Germinal center (tissue), 1 donor: ENCODE measurements around the gene NOP10.

Experiments
- DNase-seq: peaks from one replicate; pipeline ENCODE4 v3.0.0; 2012; ENCODE audit warnings: mixed read lengths, low spot score

The NOP10 gene

DNA sequence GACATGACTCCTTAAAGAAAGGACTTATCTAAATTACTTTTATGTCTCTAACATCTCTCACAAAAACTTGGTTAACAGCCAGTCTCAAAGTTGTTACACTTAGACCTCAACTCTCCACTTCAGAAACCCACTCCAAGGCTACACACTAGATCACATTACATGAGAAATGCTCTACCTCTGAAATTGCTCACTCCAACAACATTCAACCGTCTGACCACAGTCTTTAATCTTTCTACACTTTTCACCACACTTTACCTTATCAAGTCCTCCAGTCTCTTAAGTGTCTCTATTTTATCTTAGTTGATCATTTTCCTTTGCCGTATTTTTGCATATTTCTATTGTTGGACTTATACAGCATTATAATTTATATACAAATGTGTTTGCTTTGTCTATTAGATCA lies 11.1 kb downstream of the NOP10 start:
- no peak for DNase-seq

- no peak for DNase-seq
Observed at GRCh38 chr15:34330279-34330678, 12.7 kb downstream of the NOP10 start.

DNA sequence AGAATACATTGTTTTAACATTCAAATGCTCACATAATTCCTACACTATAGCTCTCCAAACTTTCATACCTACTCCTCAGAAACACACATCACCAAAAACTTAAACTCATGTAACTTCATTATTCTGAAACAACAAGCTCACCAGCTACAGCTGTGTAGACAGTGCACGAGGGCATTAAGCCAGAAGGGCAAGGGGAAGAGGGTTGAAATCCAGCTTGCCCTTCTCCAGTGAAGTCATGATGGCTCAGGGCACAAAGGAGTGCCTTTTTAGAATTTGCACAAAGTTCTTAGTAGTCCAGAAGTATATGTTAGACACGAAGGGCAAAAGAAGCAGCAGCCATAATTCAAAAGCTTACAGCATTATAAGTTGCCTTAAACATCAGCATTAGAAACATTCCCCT lies 13.9 kb downstream of the NOP10 start:
- no peak for DNase-seq

- no peak for DNase-seq
Observed at GRCh38 chr15:34327906-34328305, 15.0 kb downstream of the NOP10 start.

DNA sequence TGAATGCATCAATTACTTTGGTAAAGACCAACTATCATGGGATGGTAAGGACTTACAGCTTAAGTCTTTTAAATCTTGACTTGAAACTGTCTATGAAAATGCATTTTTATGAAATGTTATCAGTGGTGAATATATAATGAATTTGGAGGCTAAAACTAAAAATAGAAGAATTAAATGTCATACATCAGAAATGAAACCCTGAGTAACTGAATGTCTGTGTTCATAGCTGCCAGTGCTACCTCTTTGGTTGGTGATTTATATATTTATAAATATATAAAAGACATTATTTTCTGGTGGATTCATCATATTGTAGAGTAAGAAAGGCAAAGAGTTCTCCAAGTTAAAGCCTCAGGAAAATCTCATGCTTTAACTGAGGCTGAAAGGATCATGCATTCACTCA lies 17.6 kb downstream of the NOP10 start:
- DNase-seq = no peak

DNA sequence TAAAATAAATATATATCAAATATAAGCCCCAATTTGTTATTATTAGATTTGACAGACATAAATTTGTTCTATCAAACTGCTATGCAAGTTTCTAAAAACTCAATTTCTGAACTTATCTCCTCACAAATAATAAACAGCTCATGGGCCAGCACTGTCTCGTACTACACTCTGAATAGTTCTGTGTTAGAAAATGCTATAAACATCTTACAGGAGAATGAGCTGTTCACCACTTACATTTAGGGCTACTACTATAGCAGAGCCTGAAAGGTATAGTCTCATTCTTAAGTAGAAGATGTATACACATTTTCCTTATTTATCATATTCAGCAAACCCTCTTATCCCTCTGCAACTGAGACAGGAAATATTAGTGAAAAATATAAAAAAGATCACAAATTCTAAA lies 18.0 kb downstream of the NOP10 start:
- DNase-seq = no peak

- no peak for DNase-seq
Observed at GRCh38 chr15:34323217-34323616, 19.7 kb downstream of the NOP10 start.

GRCh38 chr15:34318277-34319079 lies 24.5 kb downstream of the NOP10 start:
- DNase-seq = peak; percentile 16

GRCh38 chr15:34314491-34315490 lies 28.1 kb downstream of the NOP10 start:
- DNase-seq = no peak

GRCh38 chr15:34311563-34311962 lies 31.4 kb downstream of the NOP10 start:
- no peak for DNase-seq

DNA sequence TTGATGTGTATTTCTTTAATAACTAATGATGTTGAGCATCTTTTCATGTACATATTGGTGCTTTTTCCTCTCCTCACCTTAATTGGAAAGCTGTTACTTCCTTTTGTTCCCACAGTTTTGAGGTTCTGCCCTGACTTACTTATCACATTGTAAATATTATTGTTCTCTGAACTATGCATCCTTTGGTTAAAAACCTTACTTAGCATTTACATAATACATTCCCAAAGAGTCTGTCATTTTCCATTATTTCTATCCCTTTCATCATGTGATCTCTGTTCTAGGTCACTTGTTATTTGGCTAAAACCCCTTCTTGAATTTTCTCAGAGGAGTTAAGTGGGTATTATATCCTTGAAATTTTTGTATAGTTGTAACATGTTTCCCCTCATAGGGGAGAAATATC lies 38.3 kb downstream of the NOP10 start:
- DNase-seq = no peak

- no peak for DNase-seq
Observed at GRCh38 chr15:34301058-34301457, 41.9 kb downstream of the NOP10 start.

GRCh38 chr15:34297059-34297458 lies 45.9 kb downstream of the NOP10 start:
- no peak for DNase-seq

DNA sequence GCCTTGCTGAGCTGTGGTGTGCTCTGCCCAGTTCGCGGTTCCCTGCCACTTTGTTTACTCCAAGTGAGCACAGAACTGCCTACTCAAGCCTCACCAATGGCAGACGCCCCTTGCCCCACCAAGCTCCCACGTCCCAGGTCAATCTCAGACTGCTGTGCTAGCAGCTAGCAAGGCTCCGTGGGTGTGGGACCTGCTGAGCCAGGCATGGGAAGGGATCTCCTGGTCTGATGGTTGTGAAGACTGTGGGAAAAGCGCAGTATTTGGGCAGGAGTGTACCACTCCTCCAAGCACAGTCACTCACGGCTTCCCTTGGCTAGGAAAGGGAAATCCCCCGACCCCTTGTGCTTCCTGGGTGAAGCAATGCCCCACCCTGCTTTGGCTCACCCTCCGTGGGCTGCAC lies 50.3 kb downstream of the NOP10 start:
- no peak for DNase-seq
